Measurements from ENCODE around the gene DLK1. TPM values are rescaled to one million over a fixed set of nuclear protein-coding genes. Genes with fewer than 3 reads are reported as not detected.

Gene DLK1
- polyA plus RNA-seq, 3 donors, result 13.0 to 17.6 (median 15.2) TPM

GRCh38 chr14:100691395-100692056 is 35.2 kb upstream of the DLK1 start:
- DNase-seq, result no peak

- no peak for DNase-seq
Measured at GRCh38 chr14:100692256-100692655, 34.4 kb upstream of the DLK1 start.

GRCh38 chr14:100692859-100693558 is 33.7 kb upstream of the DLK1 start:
- no peak for DNase-seq

- no peak for DNase-seq
Measured at GRCh38 chr14:100693877-100694578, 32.7 kb upstream of the DLK1 start.

GRCh38 chr14:100694579-100695422 is 31.9 kb upstream of the DLK1 start:
- DNase-seq, result no peak

- DNase-seq, result no peak
Measured at GRCh38 chr14:100695423-100695738, 31.3 kb upstream of the DLK1 start.

- no peak for DNase-seq
Measured at GRCh38 chr14:100696008-100696407, 30.7 kb upstream of the DLK1 start.

- DNase-seq, result no peak
Measured at GRCh38 chr14:100696590-100696989, 30.1 kb upstream of the DLK1 start.

GRCh38 chr14:100698066-100698465 is 28.6 kb upstream of the DLK1 start:
- no peak for DNase-seq

- no peak for DNase-seq
Measured at GRCh38 chr14:100698666-100699448, 27.8 kb upstream of the DLK1 start.

GRCh38 chr14:100701314-100701713 is 25.4 kb upstream of the DLK1 start:
- no peak for DNase-seq

GRCh38 chr14:100702590-100702989 is 24.1 kb upstream of the DLK1 start:
- no peak for DNase-seq

GRCh38 chr14:100703386-100704220 is 23.1 kb upstream of the DLK1 start:
- DNase-seq, result no peak

GRCh38 chr14:100706200-100706599 is 20.5 kb upstream of the DLK1 start:
- no peak for DNase-seq

GRCh38 chr14:100706860-100707259 is 19.8 kb upstream of the DLK1 start:
- no peak for DNase-seq

- no peak for DNase-seq
Measured at GRCh38 chr14:100708425-100709288, 18.0 kb upstream of the DLK1 start.

GRCh38 chr14:100709289-100710284 is 17.1 kb upstream of the DLK1 start:
- no peak for DNase-seq

- DNase-seq, result no peak
Measured at GRCh38 chr14:100710391-100710790, 16.3 kb upstream of the DLK1 start.
